ENCODE data around the gene ZNF470. TPM values are rescaled to one million over a fixed set of nuclear protein-coding genes. Genes with fewer than 3 reads are reported as not detected.

Gene ZNF470
- total RNA-seq, 1 donor from 2014 or later, result 2.9 TPM

- no peak for DNase-seq (ENCODE audit: low read depth)
- Histone ChIP-seq H3K4me3 (ENCODE audit: low read depth, low read length) (no peak overlapping the region), H3K36me3 (ENCODE audit: control insufficient read depth, insufficient read depth, low read length) (peaks cover 9% of the 10 kb centered on the region), H3K27me3 (ENCODE audit: control insufficient read depth, insufficient read depth, low read length) (no peaks in the 10 kb centered on the region)
- no peak for FAIRE-seq
- TF ChIP-seq, protein P1, sequence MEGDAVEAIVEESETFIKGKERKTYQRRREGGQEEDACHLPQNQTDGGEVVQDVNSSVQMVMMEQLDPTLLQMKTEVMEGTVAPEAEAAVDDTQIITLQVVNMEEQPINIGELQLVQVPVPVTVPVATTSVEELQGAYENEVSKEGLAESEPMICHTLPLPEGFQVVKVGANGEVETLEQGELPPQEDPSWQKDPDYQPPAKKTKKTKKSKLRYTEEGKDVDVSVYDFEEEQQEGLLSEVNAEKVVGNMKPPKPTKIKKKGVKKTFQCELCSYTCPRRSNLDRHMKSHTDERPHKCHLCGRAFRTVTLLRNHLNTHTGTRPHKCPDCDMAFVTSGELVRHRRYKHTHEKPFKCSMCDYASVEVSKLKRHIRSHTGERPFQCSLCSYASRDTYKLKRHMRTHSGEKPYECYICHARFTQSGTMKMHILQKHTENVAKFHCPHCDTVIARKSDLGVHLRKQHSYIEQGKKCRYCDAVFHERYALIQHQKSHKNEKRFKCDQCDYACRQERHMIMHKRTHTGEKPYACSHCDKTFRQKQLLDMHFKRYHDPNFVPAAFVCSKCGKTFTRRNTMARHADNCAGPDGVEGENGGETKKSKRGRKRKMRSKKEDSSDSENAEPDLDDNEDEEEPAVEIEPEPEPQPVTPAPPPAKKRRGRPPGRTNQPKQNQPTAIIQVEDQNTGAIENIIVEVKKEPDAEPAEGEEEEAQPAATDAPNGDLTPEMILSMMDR (IDR thresholded peaks at IDR 0.05; ENCODE audit: insufficient read depth, low read length, severe bottlenecking), result no peak
Observed at GRCh38 chr19:56543776-56544175, 23.5 kb upstream of the ZNF470 start.

- TF ChIP-seq, protein P1 (IDR thresholded peaks at IDR 0.05; ENCODE audit: insufficient read depth, low read length, severe bottlenecking), result peak; percentile 23
- H3K36me3 ChIP-seq (ENCODE audit: control insufficient read depth, insufficient read depth, low read length), result peaks cover 13% of the 10 kb centered on the region
- FAIRE-seq (no peak), DNase-seq (ENCODE audit: low read depth) (no peak)
- no peak overlapping the region for H3K4me3 ChIP-seq (ENCODE audit: low read depth, low read length)
- no peaks in the 10 kb centered on the region for H3K27me3 ChIP-seq (ENCODE audit: control insufficient read depth, insufficient read depth, low read length)
Observed at GRCh38 chr19:56547535-56547934, 19.7 kb upstream of the ZNF470 start.

GRCh38 chr19:56554272-56554869 lies 12.9 kb upstream of the ZNF470 start:
- no peak for FAIRE-seq
- Histone ChIP-seq H3K27me3 (ENCODE audit: control insufficient read depth, insufficient read depth, low read length) (no peaks in the 10 kb centered on the region), H3K36me3 (ENCODE audit: control insufficient read depth, insufficient read depth, low read length) (peaks cover 15% of the 10 kb centered on the region), H3K4me3 (ENCODE audit: low read depth, low read length) (no peak overlapping the region)
- no peak for DNase-seq (ENCODE audit: low read depth)
- TF ChIP-seq, protein P1 (IDR thresholded peaks at IDR 0.05; ENCODE audit: insufficient read depth, low read length, severe bottlenecking), result no peak

DNA sequence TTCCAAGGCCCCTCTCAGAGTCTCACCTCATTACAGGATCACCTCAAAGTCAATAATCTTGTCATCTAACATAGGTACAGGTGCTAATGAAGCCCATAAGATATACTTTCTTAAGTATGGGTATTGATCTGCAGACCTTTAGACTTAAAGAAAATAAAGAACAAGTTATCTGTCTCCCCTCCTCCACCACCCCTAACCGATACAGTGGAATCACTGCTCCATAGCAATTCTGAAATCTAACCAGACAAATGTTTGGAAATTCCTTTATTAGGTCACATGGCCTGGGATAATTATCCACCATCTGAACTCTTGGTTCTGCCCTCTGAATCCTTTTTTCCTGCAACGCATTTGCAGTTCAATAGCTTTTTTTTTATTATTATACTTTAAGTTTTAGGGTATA lies 4.5 kb upstream of the ZNF470 start:
- Histone ChIP-seq H3K36me3 (ENCODE audit: control insufficient read depth, insufficient read depth, low read length) (no peaks in the 10 kb centered on the region), H3K27me3 (ENCODE audit: control insufficient read depth, insufficient read depth, low read length) (no peaks in the 10 kb centered on the region), H3K4me3 (ENCODE audit: low read depth, low read length) (no peak overlapping the region)
- DNase-seq (ENCODE audit: low read depth), result no peak
- no peak for FAIRE-seq
- TF ChIP-seq, protein P1 (IDR thresholded peaks at IDR 0.05; ENCODE audit: insufficient read depth, low read length, severe bottlenecking), result no peak

DNA sequence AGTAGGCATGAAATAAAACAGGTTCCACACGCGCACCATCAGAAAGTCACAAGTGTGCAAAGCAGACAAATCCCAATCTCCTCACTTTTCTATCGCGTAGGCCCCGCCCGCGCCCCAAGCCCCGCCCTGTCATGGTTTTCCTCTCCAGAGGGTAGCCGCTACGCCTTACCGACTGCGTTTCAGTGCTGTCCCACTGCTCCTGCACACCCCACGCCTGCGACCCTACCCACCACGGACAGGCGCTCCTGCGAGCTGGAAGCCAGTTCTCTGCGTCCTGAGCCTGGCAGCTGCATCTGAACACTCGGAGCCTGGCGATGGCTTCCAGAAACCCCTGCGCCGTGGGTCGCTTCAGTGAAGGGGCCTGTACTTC lies 379 bp upstream of the ZNF470 start:
- peak; percentile 11 for DNase-seq (ENCODE audit: low read depth)
- no peak for FAIRE-seq
- Histone ChIP-seq H3K36me3 (ENCODE audit: control insufficient read depth, insufficient read depth, low read length) (peaks cover 5% of the 10 kb centered on the region), H3K27me3 (ENCODE audit: control insufficient read depth, insufficient read depth, low read length) (no peaks in the 10 kb centered on the region), H3K4me3 (ENCODE audit: low read depth, low read length) (peak overlapping the region; percentile 90)
- TF ChIP-seq, protein P1 (IDR thresholded peaks at IDR 0.05; ENCODE audit: insufficient read depth, low read length, severe bottlenecking), result no peak

- no peak overlapping the region for H3K4me3 ChIP-seq (ENCODE audit: low read depth, low read length)
- no peaks in the 10 kb centered on the region for H3K27me3 ChIP-seq (ENCODE audit: control insufficient read depth, insufficient read depth, low read length)
- TF ChIP-seq, protein P1 (IDR thresholded peaks at IDR 0.05; ENCODE audit: insufficient read depth, low read length, severe bottlenecking), result no peak
- FAIRE-seq (no peak), DNase-seq (ENCODE audit: low read depth) (no peak)
- H3K36me3 ChIP-seq (ENCODE audit: control insufficient read depth, insufficient read depth, low read length), result peaks cover 9% of the 10 kb centered on the region
Observed at GRCh38 chr19:56572589-56572988, 5.3 kb downstream of the ZNF470 start.

Measured in bronchial epithelial cell (primary cell).